ENCODE data around the gene HDHD2.

GRCh38 chr18:47180765-47181164 lies 30.5 kb upstream of the HDHD2 start:
- TF ChIP-seq L3MBTL2 (conservative IDR thresholded peaks at IDR 0.05) = no peak
- TF ChIP-seq FOXK2 (IDR thresholded peaks at IDR 0.05) = no peak
- TF ChIP-seq TARDBP (IDR thresholded peaks at IDR 0.05) = no peak

Measured in HEK293T (cell line).